GM12878 (cell line): ENCODE measurements around the gene PRKCD. TPM values are rescaled to one million over a fixed set of nuclear protein-coding genes. Genes with fewer than 3 reads are reported as not detected.

ENCODE experiments used
- BRCA1 ChIP-seq: IDR thresholded peaks from 2 replicates; pipeline ENCODE4 v1.6.1; 2011; ENCODE audit warnings: low read depth, low read length, improper control_type of control experiment
- CBX3 ChIP-seq: fragments of 200-600 bp; sonication (generic); IDR thresholded peaks from 2 replicates; pipeline ENCODE4 v1.6.1; 2016; ENCODE audit warnings: low read depth, borderline replicate concordance
- CBX5 ChIP-seq: sonication (generic); IDR thresholded peaks from 2 replicates; pipeline ENCODE4 v1.6.1; 2016; ENCODE audit warnings: low read depth, moderate library complexity, mild to moderate bottlenecking, inconsistent platforms
- CHD2 ChIP-seq: IDR thresholded peaks from 2 replicates; pipeline ENCODE4 v1.6.1; 2011; ENCODE audit warnings: low read depth, low read length, improper control_type of control experiment, borderline replicate concordance
- CREB1 ChIP-seq: IDR thresholded peaks from 2 replicates; pipeline ENCODE4 v1.6.1; 2012; ENCODE audit warnings: low read depth, mild to moderate bottlenecking, inconsistent platforms
- CREM ChIP-seq: IDR thresholded peaks from 2 replicates; pipeline ENCODE4 v1.6.1; 2014; ENCODE audit warnings: antibody characterized with exemption, low read depth
- ETV6 ChIP-seq, 2 experiments: fragments of 450-650 bp in 1 of 2; IDR thresholded peaks in 1 of 2; conservative IDR thresholded peaks in 1 of 2; 2 replicates each; pipeline ENCODE4 v1.6.1; 2014; ENCODE audit warnings: antibody characterized with exemption in 1 of 2, borderline replicate concordance in 1 of 2, low read depth in 1 of 2, mild to moderate bottlenecking in 1 of 2, moderate library complexity in 1 of 2
- LARP7 ChIP-seq: fragments of 450-650 bp; IDR thresholded peaks from 2 replicates; pipeline ENCODE4 v1.6.1; 2017; ENCODE audit warnings: mild to moderate bottlenecking
- MLLT1 ChIP-seq: fragments of 450-650 bp; IDR thresholded peaks from 2 replicates; pipeline ENCODE4 v1.6.1; 2016; ENCODE audit warnings: mild to moderate bottlenecking
- MTA2 ChIP-seq: fragments of 450-650 bp; IDR thresholded peaks from 2 replicates; pipeline ENCODE4 v1.6.1; 2016; ENCODE audit warnings: low read depth, mild to moderate bottlenecking, moderate library complexity
- POLR2A ChIP-seq: IDR thresholded peaks from 2 replicates; pipeline ENCODE4 v1.6.1; 2011; ENCODE audit warnings: low read depth, mild to moderate bottlenecking, low read length
- RB1 ChIP-seq: fragments of 450-650 bp; formaldehyde crosslinking; IDR thresholded peaks from 2 replicates; pipeline ENCODE4 v1.6.1; 2017; ENCODE audit warnings: mild to moderate bottlenecking, borderline replicate concordance
- REST ChIP-seq: IDR thresholded peaks from 2 replicates; pipeline ENCODE4 v1.6.1; 2012; ENCODE audit warnings: mild to moderate bottlenecking, low read depth, low read length
- RUNX3 ChIP-seq: IDR thresholded peaks from 2 replicates; pipeline ENCODE4 v1.6.1; 2012; ENCODE audit warnings: low read length, inconsistent platforms
- SMAD5 ChIP-seq: IDR thresholded peaks from 2 replicates; pipeline ENCODE4 v1.6.1; 2016; ENCODE audit warnings: antibody characterized with exemption, low read depth
- SMC3 ChIP-seq: IDR thresholded peaks from 2 replicates; pipeline ENCODE4 v1.6.1; 2011; ENCODE audit warnings: low read length, improper control_type of control experiment, borderline replicate concordance
- YY1 ChIP-seq: IDR thresholded peaks from 2 replicates; pipeline ENCODE4 v1.6.1; 2011; ENCODE audit warnings: low read depth, mild to moderate bottlenecking, low read length
- ZNF592 ChIP-seq: fragments of 450-650 bp; IDR thresholded peaks from 2 replicates; pipeline ENCODE4 v1.6.1; 2017; ENCODE audit warnings: mild to moderate bottlenecking, moderate library complexity
- polyA plus RNA-seq, 11 experiments: library from polyadenylated mRNA; depleted of rRNA in 4 of 11; unstranded in 6 of 11; stranded (reverse) in 5 of 11; fragments of >200 nt; fragmentation: Nextera tagmentation in 4 of 11; fragmentation: Illumina TruSeq in 1 of 11; extraction: Ambion mirVana in 4 of 11; extraction: Trizol in 1 of 11; gene quantifications; 1 replicate in 1 of 11; 2 replicates in 10 of 11; pipeline versions ENCODE4 v1.2.1 to v1.2.3, GENCODE V29; 2011 to 2016; ENCODE audit warnings: inconsistent platforms in 2 of 11, missing spikeins in 2 of 11, low read depth in 1 of 11
- total RNA-seq, 4 experiments: library from RNA; depleted of rRNA in 3 of 4; stranded (reverse); fragments of >200 nt in 3 of 4; fragmentation: Illumina TruSeq in 1 of 4; extraction: Trizol in 1 of 4; gene quantifications; 2 replicates each; pipeline versions ENCODE4 v1.2.1 to v1.2.3, GENCODE V29; 2013 to 2021
- TF ChIP-seq, protein P1 (sequence below): fragments of 450-650 bp; conservative IDR thresholded peaks from 2 replicates; pipeline ENCODE4 v1.6.1; 2017; ENCODE audit warnings: mild to moderate bottlenecking, moderate library complexity

Gene PRKCD
- total and polyA plus RNA-seq, 10 of the 15 experiments (the other 5 are each of a cell fraction or from before 2014, with no cell fraction given) = 10.0 to 114 (median 42.4) TPM

- no peak for TF ChIP-seq ZNF592
- TF ChIP-seq, protein P1, sequence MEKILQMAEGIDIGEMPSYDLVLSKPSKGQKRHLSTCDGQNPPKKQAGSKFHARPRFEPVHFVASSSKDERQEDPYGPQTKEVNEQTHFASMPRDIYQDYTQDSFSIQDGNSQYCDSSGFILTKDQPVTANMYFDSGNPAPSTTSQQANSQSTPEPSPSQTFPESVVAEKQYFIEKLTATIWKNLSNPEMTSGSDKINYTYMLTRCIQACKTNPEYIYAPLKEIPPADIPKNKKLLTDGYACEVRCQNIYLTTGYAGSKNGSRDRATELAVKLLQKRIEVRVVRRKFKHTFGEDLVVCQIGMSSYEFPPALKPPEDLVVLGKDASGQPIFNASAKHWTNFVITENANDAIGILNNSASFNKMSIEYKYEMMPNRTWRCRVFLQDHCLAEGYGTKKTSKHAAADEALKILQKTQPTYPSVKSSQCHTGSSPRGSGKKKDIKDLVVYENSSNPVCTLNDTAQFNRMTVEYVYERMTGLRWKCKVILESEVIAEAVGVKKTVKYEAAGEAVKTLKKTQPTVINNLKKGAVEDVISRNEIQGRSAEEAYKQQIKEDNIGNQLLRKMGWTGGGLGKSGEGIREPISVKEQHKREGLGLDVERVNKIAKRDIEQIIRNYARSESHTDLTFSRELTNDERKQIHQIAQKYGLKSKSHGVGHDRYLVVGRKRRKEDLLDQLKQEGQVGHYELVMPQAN = peak; percentile 91
- no peak for TF ChIP-seq REST
- peak; percentile 40; the same call in 1 of the 2 replicates for TF ChIP-seq LARP7
- TF ChIP-seq MTA2 = peak; percentile 38; the same call in 1 of the 2 replicates
- no peak for TF ChIP-seq SMC3
- TF ChIP-seq SMAD5 = peak; percentile 92
- 0 out of 2 replicates have a peak, but pooled peaks have one; percentile 28 for TF ChIP-seq BRCA1
- peak; percentile 99 for TF ChIP-seq CREB1
- peak; percentile 95 for TF ChIP-seq YY1
- peak; percentile 14; the same call in 1 of the 2 replicates for TF ChIP-seq RUNX3
- peak; percentile 99 for TF ChIP-seq CREM
- TF ChIP-seq CBX5 = no peak
- TF ChIP-seq CHD2 = peak; percentile 74; the same call in 1 of the 2 replicates
- TF ChIP-seq RB1 = 0 out of 2 replicates have a peak, but pooled peaks have one; percentile 84
- TF ChIP-seq CBX3 = no peak
- peak; percentile 60; the same call in 1 of the 2 replicates for TF ChIP-seq MLLT1
- peak; percentile 98 for TF ChIP-seq POLR2A
- no peak for TF ChIP-seq ETV6 (conservative IDR thresholded peaks at IDR 0.05 in 1 of 2, IDR thresholded peaks at IDR 0.05 in 1 of 2; ENCODE audit: borderline replicate concordance in 1 of 2, low read depth in 1 of 2)
Observed at GRCh38 chr3:53130179-53131061, 30.6 kb upstream of the PRKCD start, which contains the start of gene RFT1 (continued).
